ENCODE results near the gene PLEKHG5. TPM values are rescaled to one million over a fixed set of nuclear protein-coding genes. Genes with fewer than 3 reads are reported as not detected.
A peak's percentile ranks its signal among the peaks of the same experiment; 100 is the strongest.

The PLEKHG5 gene
- total and polyA plus RNA-seq, 4 experiments from 2014 or later = 1.7 to 11.8 (median 6.2) TPM

- Mint-ChIP-seq H3K36me3 (no peaks in the 10 kb centered on the region), H3K9me3 (no peaks in the 10 kb centered on the region), H3K4me3 (no peak overlapping the region), H3K27ac (peak overlapping the region in 3 of 7 donors; percentile 30 to 67 (median 61)), H3K27me3 (no peaks in the 10 kb centered on the region), H3K4me1 (peaks cover 4 to 13% (median 11%) of the 10 kb centered on the region in 4 donors)
- Histone ChIP-seq H3K4me3 (ENCODE audit: low read length in 2 of 2) (no peak overlapping the region), H3K27ac (ENCODE audit: low read depth, low read length) (no peak overlapping the region), H3K4me1 (ENCODE audit: insufficient read depth, low read length) (peaks cover 12% of the 10 kb centered on the region), H3K27me3 (ENCODE audit: insufficient read depth, low read length) (no peaks in the 10 kb centered on the region), H3K36me3 (ENCODE audit: insufficient read depth, low read length) (no peaks in the 10 kb centered on the region), H3K9me3 (ENCODE audit: control insufficient read depth in 1 of 2, low read length in 2 of 2) (no peaks in the 10 kb centered on the region)
- DNase-seq = no peak
- ChIA-PET POLR2A (ENCODE audit: partially characterized antibody) (interaction anchor here (1.3 kb wide), 1 partner anchor 8 kb away, joined by 3 read pairs; no protein-coding TSS in a partner anchor), CTCF (ENCODE audit: partially characterized antibody) (interaction anchor here (4.1 kb wide), 1 partner anchor 13 kb away, joined by 39 read pairs; no protein-coding TSS in a partner anchor)
- intact Hi-C loops (cut with micrococcal nuclease) = no loop called here
Measured at GRCh38 chr1:6501279-6501813, 9.9 kb upstream of the PLEKHG5 start.

DNA sequence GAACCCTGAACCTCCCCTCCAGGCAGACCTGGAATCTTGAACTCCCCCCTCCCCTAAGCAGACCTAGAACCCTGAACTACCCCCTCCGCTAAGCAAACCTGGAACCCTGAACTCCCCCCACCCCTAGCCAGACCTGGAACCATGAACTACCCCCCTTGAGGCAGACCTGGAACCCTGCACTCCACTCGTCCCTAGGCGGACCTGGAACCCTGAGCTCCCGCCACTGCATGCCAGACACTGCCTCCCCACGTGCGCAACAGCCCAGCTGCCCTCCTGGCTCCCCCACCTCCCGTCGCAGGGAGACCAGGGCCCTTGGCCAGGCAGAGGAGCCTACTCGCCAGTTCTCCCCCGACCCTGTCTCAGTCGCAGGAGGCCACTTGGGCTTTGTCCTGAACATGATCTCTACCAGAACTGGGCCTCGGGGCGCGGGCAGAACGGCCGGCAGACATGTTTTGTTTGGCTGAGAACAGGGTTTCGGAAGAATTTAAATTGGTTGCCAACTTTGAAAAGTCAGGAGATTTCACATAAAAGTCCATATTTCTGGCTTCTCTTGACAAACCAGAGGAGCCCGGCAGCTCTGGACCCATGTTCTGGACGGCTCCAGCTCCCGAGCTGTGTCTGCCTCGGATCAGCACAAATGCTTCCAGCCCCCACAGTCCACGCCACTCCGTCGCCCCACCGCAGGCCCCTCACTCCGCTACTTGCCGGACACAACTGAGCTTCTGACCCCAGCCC lies 9.2 kb upstream of the PLEKHG5 start:
- POLR2A ChIA-PET (ENCODE audit: partially characterized antibody) = no interaction called here

GRCh38 chr1:6499296-6499695 lies 7.8 kb upstream of the PLEKHG5 start:
- ChIA-PET POLR2A (ENCODE audit: partially characterized antibody) (interaction anchor here (1.0 to 2.0 kb wide), 3 partner anchors 55 to 149 kb away, joined by 3 to 9 read pairs (median 5); partner anchors contain the start of genes NOL9 and ZBTB48), CTCF (ENCODE audit: partially characterized antibody) (interaction anchor here (0.9 to 4.1 kb wide), 4 partner anchors 11 to 55 kb away, joined by 4 to 39 read pairs (median 6); partner anchors contain the start of gene NOL9)
- peaks cover 13% of the 10 kb centered on the region for H3K4me1 ChIP-seq (ENCODE audit: insufficient read depth, low read length)
- no peak overlapping the region for H3K27ac ChIP-seq (ENCODE audit: low read depth, low read length)
- no peak for DNase-seq
- H3K27ac Mint-ChIP-seq = peak overlapping the region in 2 of 7 donors; percentile 24 to 35
- no peak overlapping the region for H3K4me3 ChIP-seq (ENCODE audit: low read length in 2 of 2)
- H3K36me3 Mint-ChIP-seq = no peaks in the 10 kb centered on the region
- no peaks in the 10 kb centered on the region for H3K9me3 Mint-ChIP-seq
- H3K9me3 ChIP-seq (ENCODE audit: control insufficient read depth in 1 of 2, low read length in 2 of 2) = no peaks in the 10 kb centered on the region
- intact Hi-C loops (cut with micrococcal nuclease) = no loop called here
- peak overlapping the region in 7 of 8 donors; percentile 29 to 54 (median 36) for H3K4me3 Mint-ChIP-seq
- peaks cover 9 to 23% (median 19%) of the 10 kb centered on the region in 4 donors for H3K4me1 Mint-ChIP-seq
- no peaks in the 10 kb centered on the region for H3K36me3 ChIP-seq (ENCODE audit: insufficient read depth, low read length)
- no peaks in the 10 kb centered on the region for H3K27me3 ChIP-seq (ENCODE audit: insufficient read depth, low read length)
- H3K27me3 Mint-ChIP-seq = no peaks in the 10 kb centered on the region

More for the DNA sequence above, 9.2 kb upstream of the PLEKHG5 start:
- intact Hi-C loops (cut with micrococcal nuclease) = no loop called here
- Histone ChIP-seq H3K4me1 (ENCODE audit: insufficient read depth, low read length) (peaks cover 13% of the 10 kb centered on the region), H3K27me3 (ENCODE audit: insufficient read depth, low read length) (no peaks in the 10 kb centered on the region), H3K9me3 (ENCODE audit: control insufficient read depth in 1 of 2, low read length in 2 of 2) (no peaks in the 10 kb centered on the region), H3K27ac (ENCODE audit: low read depth, low read length) (no peak overlapping the region), H3K4me3 (ENCODE audit: low read length in 2 of 2) (no peak overlapping the region), H3K36me3 (ENCODE audit: insufficient read depth, low read length) (no peaks in the 10 kb centered on the region)
- Mint-ChIP-seq H3K9me3 (no peaks in the 10 kb centered on the region), H3K4me3 (no peak overlapping the region), H3K36me3 (no peaks in the 10 kb centered on the region), H3K27me3 (no peaks in the 10 kb centered on the region), H3K27ac (peak overlapping the region in 3 of 7 donors; percentile 30 to 67 (median 61)), H3K4me1 (peaks cover 7 to 18% (median 16%) of the 10 kb centered on the region in 4 donors)
- CTCF ChIA-PET (ENCODE audit: partially characterized antibody) = interaction anchor here (4.1 kb wide), 1 partner anchor 12 kb away, joined by 39 read pairs; no protein-coding TSS in a partner anchor
- DNase-seq = no peak

GRCh38 chr1:6498576-6499111 lies 7.2 kb upstream of the PLEKHG5 start:
- H3K4me3 ChIP-seq (ENCODE audit: low read length in 2 of 2) = no peak overlapping the region
- Mint-ChIP-seq H3K9me3 (no peaks in the 10 kb centered on the region), H3K27ac (peak overlapping the region in 1 of 7 donors; percentile 52), H3K4me1 (peaks cover 9 to 23% (median 19%) of the 10 kb centered on the region in 4 donors), H3K27me3 (no peaks in the 10 kb centered on the region), H3K4me3 (peak overlapping the region in 5 of 8 donors; percentile 29 to 90 (median 54)), H3K36me3 (no peaks in the 10 kb centered on the region)
- H3K9me3 ChIP-seq (ENCODE audit: control insufficient read depth in 1 of 2, low read length in 2 of 2) = no peaks in the 10 kb centered on the region
- H3K36me3 ChIP-seq (ENCODE audit: insufficient read depth, low read length) = no peaks in the 10 kb centered on the region
- peaks cover 13% of the 10 kb centered on the region for H3K4me1 ChIP-seq (ENCODE audit: insufficient read depth, low read length)
- no peak overlapping the region for H3K27ac ChIP-seq (ENCODE audit: low read depth, low read length)
- H3K27me3 ChIP-seq (ENCODE audit: insufficient read depth, low read length) = no peaks in the 10 kb centered on the region
- intact Hi-C loops (cut with micrococcal nuclease) = no loop called here
- ChIA-PET POLR2A (ENCODE audit: partially characterized antibody) (interaction anchor here (1.6 to 2.0 kb wide), 2 partner anchors 56 to 82 kb away, joined by 5 to 9 read pairs; partner anchors contain the start of genes NOL9 and ZBTB48), CTCF (ENCODE audit: partially characterized antibody) (interaction anchor here (1.7 to 4.1 kb wide), 3 partner anchors 10 to 148 kb away, joined by 6 to 39 read pairs (median 6); no protein-coding TSS in a partner anchor)
- DNase-seq = no peak

DNA sequence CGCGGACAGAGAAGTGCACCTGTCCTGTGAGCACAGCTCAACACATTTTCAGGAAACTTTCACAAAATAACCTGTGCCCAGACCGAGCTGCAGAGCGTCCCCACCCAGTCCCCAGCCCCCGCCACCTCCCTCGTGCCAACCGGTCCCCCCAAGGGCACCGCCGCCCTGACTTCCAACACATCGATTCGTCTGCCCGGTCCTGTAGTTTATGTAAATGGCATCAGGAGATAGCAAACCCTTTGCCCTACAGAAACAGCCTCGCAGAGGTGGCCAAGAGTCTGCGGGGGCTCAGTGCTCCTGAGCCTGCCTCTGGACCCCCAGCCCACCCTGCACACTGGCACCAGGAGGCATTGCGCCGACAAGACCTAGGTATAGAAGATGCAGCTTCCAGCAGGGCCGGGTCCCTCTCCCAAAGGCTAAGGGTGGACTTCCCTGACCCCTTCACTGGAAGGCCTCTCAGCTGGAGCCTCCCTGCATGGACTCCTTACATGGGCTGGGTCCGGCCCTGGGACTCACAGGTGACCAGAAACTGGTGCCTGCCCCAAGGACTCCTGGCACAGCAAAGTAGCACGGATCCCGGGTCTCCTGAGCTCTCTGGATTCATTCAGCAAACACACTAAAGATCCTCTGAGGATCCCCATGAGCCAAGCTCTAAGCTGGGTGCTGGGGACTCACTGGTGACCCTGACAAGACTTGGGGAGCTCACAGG lies 6.6 kb upstream of the PLEKHG5 start:
- H3K27ac ChIP-seq (ENCODE audit: low read depth, low read length) = no peak overlapping the region
- peak overlapping the region in 5 of 7 donors; percentile 75 to 92 (median 83) for H3K27ac Mint-ChIP-seq
- no peak for DNase-seq

GRCh38 chr1:6497215-6497866 lies 5.9 kb upstream of the PLEKHG5 start:
- H3K36me3 ChIP-seq (ENCODE audit: insufficient read depth, low read length) = no peaks in the 10 kb centered on the region
- H3K27ac Mint-ChIP-seq = peak overlapping the region in 5 of 7 donors; percentile 75 to 92 (median 83)
- H3K27me3 ChIP-seq (ENCODE audit: insufficient read depth, low read length) = no peaks in the 10 kb centered on the region
- intact Hi-C loops (cut with micrococcal nuclease) = no loop called here
- H3K4me3 Mint-ChIP-seq = peak overlapping the region; percentile 56 to 90 (median 82)
- peaks cover 13% of the 10 kb centered on the region for H3K4me1 ChIP-seq (ENCODE audit: insufficient read depth, low read length)
- no peaks in the 10 kb centered on the region for H3K9me3 Mint-ChIP-seq
- DNase-seq = peak; percentile 59 to 72 (median 61)
- H3K27me3 Mint-ChIP-seq = no peaks in the 10 kb centered on the region
- no peaks in the 10 kb centered on the region for H3K9me3 ChIP-seq (ENCODE audit: control insufficient read depth in 1 of 2, low read length in 2 of 2)
- peak overlapping the region; percentile 23 to 33 for H3K4me3 ChIP-seq (ENCODE audit: low read length in 2 of 2)
- peaks cover 13 to 33% (median 27%) of the 10 kb centered on the region in 4 donors for H3K4me1 Mint-ChIP-seq
- POLR2A ChIA-PET (ENCODE audit: partially characterized antibody) = interaction anchor here (1.6 to 2.0 kb wide), 2 partner anchors 57 to 83 kb away, joined by 5 to 9 read pairs; partner anchors contain the start of genes NOL9 and ZBTB48
- H3K27ac ChIP-seq (ENCODE audit: low read depth, low read length) = no peak overlapping the region
- H3K36me3 Mint-ChIP-seq = no peaks in the 10 kb centered on the region
- CTCF ChIA-PET (ENCODE audit: partially characterized antibody) = interaction anchor here (1.9 to 4.1 kb wide), 2 partner anchors 9 to 149 kb away, joined by 6 to 39 read pairs; no protein-coding TSS in a partner anchor

More for the DNA sequence above, 6.6 kb upstream of the PLEKHG5 start:
- H3K9me3 Mint-ChIP-seq = no peaks in the 10 kb centered on the region
- H3K4me3 Mint-ChIP-seq = peak overlapping the region; percentile 56 to 90 (median 82)
- intact Hi-C loops (cut with micrococcal nuclease) = no loop called here
- ChIA-PET POLR2A (ENCODE audit: partially characterized antibody) (interaction anchor here (1.6 to 2.0 kb wide), 2 partner anchors 56 to 82 kb away, joined by 5 to 9 read pairs; partner anchors contain the start of genes NOL9 and ZBTB48), CTCF (ENCODE audit: partially characterized antibody) (interaction anchor here (1.7 to 4.1 kb wide), 3 partner anchors 10 to 149 kb away, joined by 6 to 39 read pairs (median 6); no protein-coding TSS in a partner anchor)
- no peaks in the 10 kb centered on the region for H3K36me3 Mint-ChIP-seq
- H3K27me3 Mint-ChIP-seq = no peaks in the 10 kb centered on the region
- H3K4me1 Mint-ChIP-seq = peaks cover 13 to 28% (median 23%) of the 10 kb centered on the region in 4 donors
- Histone ChIP-seq H3K4me3 (ENCODE audit: low read length in 2 of 2) (peak overlapping the region; percentile 23 to 33), H3K36me3 (ENCODE audit: insufficient read depth, low read length) (no peaks in the 10 kb centered on the region), H3K9me3 (ENCODE audit: control insufficient read depth in 1 of 2, low read length in 2 of 2) (no peaks in the 10 kb centered on the region), H3K4me1 (ENCODE audit: insufficient read depth, low read length) (peaks cover 13% of the 10 kb centered on the region), H3K27me3 (ENCODE audit: insufficient read depth, low read length) (no peaks in the 10 kb centered on the region)

Measured in CD4-positive, alpha-beta memory T cell (primary cell).